ENCODE measurements around the gene SULT1A2. TPM values are rescaled to one million over a fixed set of nuclear protein-coding genes. Genes with fewer than 3 reads are reported as not detected.
"Not testable (repeated sequence)": the region's sequence is repeated elsewhere in the genome, so short reads cannot be mapped to it uniquely, and the experiment has no call there.

Gene SULT1A2
- total RNA-seq, 1 experiment from 2014 or later: not detected

GRCh38 chr16:28602529-28602928 lies 5.7 kb upstream of the SULT1A2 start:
- ChIA-PET POLR2A (ENCODE audit: unreplicated experiment) (no interaction called here), CTCF (no interaction called here)
- H3K9ac ChIP-seq (ENCODE audit: low read length): no peak overlapping the region
- no peaks in the 10 kb centered on the region for H4K20me1 ChIP-seq (ENCODE audit: low read length)
- H3K36me3 ChIP-seq (ENCODE audit: low read depth, low read length): no peaks in the 10 kb centered on the region
- no peaks in the 10 kb centered on the region for H3K9me2 ChIP-seq (replicated peaks; ENCODE audit: low read length)
- BruUV-seq (replicated peaks): no TSS peak
- no peaks in the 10 kb centered on the region for H3K4me1 ChIP-seq (ENCODE audit: insufficient read depth, low read length)
- no peaks in the 10 kb centered on the region for H3K9me3 ChIP-seq (ENCODE audit: low read length)
- H3K4me2 ChIP-seq (ENCODE audit: low read length): no peak overlapping the region
- H3F3A ChIP-seq (ENCODE audit: low read length, unreplicated experiment): no peaks in the 10 kb centered on the region
- intact Hi-C loops (cut with micrococcal nuclease): no loop called here
- DNase-seq: no peak
- TF ChIP-seq CTCF (conservative IDR thresholded peaks at IDR 0.05; ENCODE audit: low read depth, low read length): no peak
- no peak for TF ChIP-seq EZH2phosphoT487 (IDR thresholded peaks at IDR 0.05; ENCODE audit: borderline replicate concordance, low read length)
- no peak for TF ChIP-seq EZH2 (IDR thresholded peaks at IDR 0.05; ENCODE audit: low read length, unreplicated experiment)
- H3K27me3 ChIP-seq (ENCODE audit: low read length): no peaks in the 10 kb centered on the region
- H3K79me2 ChIP-seq (ENCODE audit: low read length): no peaks in the 10 kb centered on the region
- no peak overlapping the region for H3K4me3 ChIP-seq (ENCODE audit: low read length)
- ATAC-seq: no peak
- no peak overlapping the region for H3K27ac ChIP-seq (ENCODE audit: low read length)
- no peak overlapping the region for H2AFZ ChIP-seq (ENCODE audit: low read length)

GRCh38 chr16:28602062-28602461 lies 5.2 kb upstream of the SULT1A2 start:
- H3K79me2 ChIP-seq (ENCODE audit: low read length); H3K9me2 ChIP-seq (replicated peaks; ENCODE audit: low read length); POLR2A ChIA-PET (ENCODE audit: unreplicated experiment); H3K4me2 ChIP-seq (ENCODE audit: low read length); ATAC-seq; H3K4me1 ChIP-seq (ENCODE audit: insufficient read depth, low read length); H3K9me3 ChIP-seq (ENCODE audit: low read length); H3K27ac ChIP-seq (ENCODE audit: low read length); CTCF ChIA-PET; H3F3A ChIP-seq (ENCODE audit: low read length, unreplicated experiment); H3K27me3 ChIP-seq (ENCODE audit: low read length); H4K20me1 ChIP-seq (ENCODE audit: low read length); BruUV-seq (replicated peaks); DNase-seq; H3K9ac ChIP-seq (ENCODE audit: low read length); H3K36me3 ChIP-seq (ENCODE audit: low read depth, low read length); H2AFZ ChIP-seq (ENCODE audit: low read length); intact Hi-C loops (cut with micrococcal nuclease); H3K4me3 ChIP-seq (ENCODE audit: low read length): not testable (repeated sequence)

- H4K20me1 ChIP-seq (ENCODE audit: low read length); CTCF ChIA-PET; H3K9ac ChIP-seq (ENCODE audit: low read length); DNase-seq; ATAC-seq; H3K4me1 ChIP-seq (ENCODE audit: insufficient read depth, low read length); H3K27ac ChIP-seq (ENCODE audit: low read length); intact Hi-C loops (cut with micrococcal nuclease); H3K27me3 ChIP-seq (ENCODE audit: low read length); H3K4me2 ChIP-seq (ENCODE audit: low read length); BruUV-seq (replicated peaks); H3F3A ChIP-seq (ENCODE audit: low read length, unreplicated experiment); H2AFZ ChIP-seq (ENCODE audit: low read length); H3K4me3 ChIP-seq (ENCODE audit: low read length); H3K79me2 ChIP-seq (ENCODE audit: low read length); H3K9me3 ChIP-seq (ENCODE audit: low read length); H3K36me3 ChIP-seq (ENCODE audit: low read depth, low read length); POLR2A ChIA-PET (ENCODE audit: unreplicated experiment); H3K9me2 ChIP-seq (replicated peaks; ENCODE audit: low read length): not testable (repeated sequence)
Measured at GRCh38 chr16:28601589-28601988, 4.7 kb upstream of the SULT1A2 start.

- H4K20me1 ChIP-seq (ENCODE audit: low read length); H3K9me2 ChIP-seq (replicated peaks; ENCODE audit: low read length); H3K79me2 ChIP-seq (ENCODE audit: low read length); H3K4me1 ChIP-seq (ENCODE audit: insufficient read depth, low read length); H3K9ac ChIP-seq (ENCODE audit: low read length); H3K4me3 ChIP-seq (ENCODE audit: low read length); BruUV-seq (replicated peaks); H3K27me3 ChIP-seq (ENCODE audit: low read length); H3F3A ChIP-seq (ENCODE audit: low read length, unreplicated experiment); CTCF ChIA-PET; H2AFZ ChIP-seq (ENCODE audit: low read length); DNase-seq; H3K4me2 ChIP-seq (ENCODE audit: low read length); ATAC-seq; POLR2A ChIA-PET (ENCODE audit: unreplicated experiment); H3K9me3 ChIP-seq (ENCODE audit: low read length); H3K36me3 ChIP-seq (ENCODE audit: low read depth, low read length); H3K27ac ChIP-seq (ENCODE audit: low read length); intact Hi-C loops (cut with micrococcal nuclease): not testable (repeated sequence)
Measured at GRCh38 chr16:28600965-28601364, 4.1 kb upstream of the SULT1A2 start.

- H3F3A ChIP-seq (ENCODE audit: low read length, unreplicated experiment); BruUV-seq (replicated peaks); H3K79me2 ChIP-seq (ENCODE audit: low read length); H3K9me2 ChIP-seq (replicated peaks; ENCODE audit: low read length); DNase-seq; H3K4me2 ChIP-seq (ENCODE audit: low read length); H3K27ac ChIP-seq (ENCODE audit: low read length); H3K27me3 ChIP-seq (ENCODE audit: low read length); H3K36me3 ChIP-seq (ENCODE audit: low read depth, low read length); H3K4me1 ChIP-seq (ENCODE audit: insufficient read depth, low read length); H3K9me3 ChIP-seq (ENCODE audit: low read length); intact Hi-C loops (cut with micrococcal nuclease); CTCF ChIA-PET; H2AFZ ChIP-seq (ENCODE audit: low read length); H4K20me1 ChIP-seq (ENCODE audit: low read length); H3K4me3 ChIP-seq (ENCODE audit: low read length); H3K9ac ChIP-seq (ENCODE audit: low read length); POLR2A ChIA-PET (ENCODE audit: unreplicated experiment): not testable (repeated sequence)
- peak; percentile 50 for ATAC-seq
Measured at GRCh38 chr16:28599377-28600285, 2.8 kb upstream of the SULT1A2 start.

Data from PC-3 (cell line).